COLO829 (cell line): Measurements from ENCODE around the gene FCN2.

Experiments
- DNase-seq: peaks from one replicate; pipeline ENCODE4 v3.0.0; 2012; ENCODE audit warnings: low spot score

Gene FCN2

GRCh38 chr9:134933076-134933659 is 52.6 kb downstream of the FCN2 start:
- DNase-seq = no peak

DNA sequence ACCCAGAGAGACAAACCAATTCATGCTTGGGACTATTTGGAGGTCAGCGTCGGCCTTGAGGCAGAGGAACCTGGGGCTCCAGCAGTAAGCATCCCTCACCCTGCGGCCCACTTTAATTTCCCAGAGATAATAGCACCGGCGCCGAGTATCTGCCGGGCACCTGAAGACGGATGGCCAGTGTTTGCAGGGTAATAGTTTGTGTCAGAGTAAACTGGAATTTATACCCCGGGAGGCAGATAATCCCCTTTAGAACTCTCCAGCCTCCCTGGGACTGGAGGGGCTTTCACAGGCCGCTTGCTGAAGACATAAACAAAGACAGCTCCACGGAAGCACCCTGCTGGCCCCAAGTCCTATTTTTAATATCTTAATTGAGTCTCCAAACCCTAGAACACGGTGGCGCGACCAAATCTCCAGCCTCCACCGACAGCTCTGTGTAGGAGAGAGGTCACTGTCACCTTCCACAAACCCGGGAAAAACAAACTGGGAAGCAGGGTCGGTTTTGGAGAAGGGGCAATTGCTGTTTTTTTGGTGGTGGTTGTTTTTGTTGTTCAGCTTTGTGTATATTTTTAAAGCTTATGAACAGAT is 54.5 kb downstream of the FCN2 start:
- no peak for DNase-seq

- no peak for DNase-seq
These were observed 55.2 kb downstream of the FCN2 start for GRCh38 chr9:134935701-134936345.

- no peak for DNase-seq
These were observed 55.9 kb downstream of the FCN2 start for GRCh38 chr9:134936346-134937163.
